Panc1 (cell line): Measurements from ENCODE around the gene UBR3. TPM values are rescaled to one million over a fixed set of nuclear protein-coding genes. Genes with fewer than 3 reads are reported as not detected.

Experiments
- ATAC-seq: fragments of 200-7000 bp; cut with Tn5 transposase; 2 replicates; pipeline ENCODE4 v1.9.1; 2020; ENCODE audit warnings: mild to moderate bottlenecking, moderate library complexity
- BruUV-seq: library from RNA; stranded (reverse); fragments of 400-500 nt; replicated peaks from 2 replicates; lab custom pipeline; 2021; lab: Mats Ljungman, UMichigan
- CTCF ChIA-PET: fragments of 300-600 bp; sonication (Branson Sonifier 250); formaldehyde crosslinking; loops from one replicate; lab custom pipeline; 2022; ENCODE audit warnings: antibody characterized with exemption; lab: Charles Lee
- POLR2A ChIA-PET: fragments of 300-600 bp; sonication (Branson Sonifier 250); formaldehyde crosslinking; loops from one replicate; lab custom pipeline; 2022; ENCODE audit warnings: antibody characterized with exemption; lab: Charles Lee
- DNase-seq: peaks from one replicate; pipeline ENCODE4 v3.0.0-alpha.2; 2010; ENCODE audit warnings: low read depth, low spot score
- H3K27ac ChIP-seq: 2 replicates; pipeline ENCODE4 v1.5.1; 2011; ENCODE audit warnings: mild to moderate bottlenecking, low read length, inconsistent platforms
- H3K27me3 ChIP-seq: fragments of 200-500 bp; sonication (Bioruptor generic); 2 replicates; pipeline ENCODE4 v1.6.0; 2014; ENCODE audit warnings: low read length, inconsistent platforms; ENCODE audit not compliant: control insufficient read depth, insufficient read depth
- H3K36me3 ChIP-seq: fragments of 200-500 bp; sonication (Bioruptor generic); 2 replicates; pipeline ENCODE4 v1.5.1; 2014; ENCODE audit warnings: inconsistent platforms, mild to moderate bottlenecking, low read length, moderate library complexity; ENCODE audit not compliant: control insufficient read depth, insufficient read depth
- H3K4me1 ChIP-seq: 2 replicates; pipeline ENCODE4 v1.5.1; 2011; ENCODE audit warnings: inconsistent platforms, mild to moderate bottlenecking, low read length, moderate library complexity; ENCODE audit not compliant: control insufficient read depth, insufficient read depth
- H3K4me3 ChIP-seq, 2 experiments: 2 replicates each; pipeline ENCODE4 v1.5.1; 2011 to 2012; ENCODE audit warnings: low read depth in 2 of 2, low read length in 2 of 2, mild to moderate bottlenecking in 2 of 2, inconsistent platforms in 1 of 2, moderate library complexity in 1 of 2
- H3K9me3 ChIP-seq: fragments of 200-500 bp; sonication (Bioruptor generic); 2 replicates; pipeline ENCODE4 v1.5.1; 2014; ENCODE audit warnings: low read depth, mild to moderate bottlenecking, inconsistent platforms, low read length, moderate library complexity; ENCODE audit not compliant: control insufficient read depth, insufficient read depth
- CTCF ChIP-seq: fragments of 450-650 bp; IDR thresholded peaks from 2 replicates; pipeline ENCODE4 v1.5.1; 2017; ENCODE audit warnings: mild to moderate bottlenecking
- POLR2AphosphoS5 ChIP-seq: IDR thresholded peaks from 2 replicates; pipeline ENCODE4 v1.6.1; 2012; ENCODE audit warnings: mild to moderate bottlenecking, low read depth, low read length, moderate library complexity
- REST ChIP-seq, 2 experiments: IDR thresholded peaks; 2 replicates each; pipeline ENCODE4 v1.6.1; 2011 to 2012; ENCODE audit warnings: low read depth in 2 of 2, control low read depth in 1 of 2, low read length in 1 of 2, mild to moderate bottlenecking in 1 of 2, moderate library complexity in 1 of 2; ENCODE audit not compliant: insufficient read depth in 1 of 2
- SIN3A ChIP-seq: IDR thresholded peaks from 2 replicates; pipeline ENCODE4 v1.6.1; 2012; ENCODE audit warnings: low read depth, mild to moderate bottlenecking, low read length, moderate library complexity, borderline replicate concordance; ENCODE audit not compliant: insufficient read depth
- TCF7L2 ChIP-seq: IDR thresholded peaks from 2 replicates; pipeline ENCODE4 v1.6.1; 2011; ENCODE audit warnings: mild to moderate bottlenecking, low read depth, low read length, inconsistent platforms
- in situ Hi-C: cut with HindIII; loops from 2 replicates; pipeline ENCODE4 v1.10.0; 2016; ENCODE audit warnings: low sequenced_read_pairs, low pct_unique_long_range_greater_than_20kb
- intact Hi-C: fragments of 100-400 bp; cut with micrococcal nuclease; formaldehyde crosslinking; loops from one replicate; pipeline ENCODE4 v1.10.0; 2022; ENCODE audit not compliant: unreplicated experiment
- total RNA-seq: library from RNA; stranded (reverse); gene quantifications from one replicate; pipeline ENCODE4 v1.2.1, GENCODE V29; 2021; ENCODE audit not compliant: unreplicated experiment

Gene UBR3
- total RNA-seq, 1 experiment from 2014 or later, result 27.9 TPM

GRCh38 chr2:170113168-170113894 lies 286.1 kb downstream of the UBR3 start:
- ATAC-seq, result no peak
- intact Hi-C loops, result no loop called here
- no peak for DNase-seq

More at GRCh38 chr2:170113168-170113894, 286.1 kb downstream of the UBR3 start:
- TF ChIP-seq SIN3A (no peak), TCF7L2 (no peak), POLR2AphosphoS5 (no peak), CTCF (no peak), REST (IDR thresholded peaks at IDR 0.05; ENCODE audit: insufficient read depth in 1 of 2, low read depth in 2 of 2, low read length in 1 of 2) (no peak)
- no peaks in the 10 kb centered on the region for H3K27me3 ChIP-seq
- CTCF ChIA-PET, result no interaction called here
- in situ Hi-C loops, result no loop called here
- no peak overlapping the region for H3K4me3 ChIP-seq
- no peaks in the 10 kb centered on the region for H3K36me3 ChIP-seq
- no peaks in the 10 kb centered on the region for H3K9me3 ChIP-seq
- POLR2A ChIA-PET, result no interaction called here
- no peak overlapping the region for H3K27ac ChIP-seq
- BruUV-seq, result no TSS peak
- no peaks in the 10 kb centered on the region for H3K4me1 ChIP-seq
